Measurements from ENCODE around the gene KMT5B.
A peak's percentile ranks its signal among the peaks of the same experiment; 100 is the strongest.
"Not testable (repeated sequence)": the region's sequence is repeated elsewhere in the genome, so short reads cannot be mapped to it uniquely, and the experiment has no call there.

Gene KMT5B

DNA sequence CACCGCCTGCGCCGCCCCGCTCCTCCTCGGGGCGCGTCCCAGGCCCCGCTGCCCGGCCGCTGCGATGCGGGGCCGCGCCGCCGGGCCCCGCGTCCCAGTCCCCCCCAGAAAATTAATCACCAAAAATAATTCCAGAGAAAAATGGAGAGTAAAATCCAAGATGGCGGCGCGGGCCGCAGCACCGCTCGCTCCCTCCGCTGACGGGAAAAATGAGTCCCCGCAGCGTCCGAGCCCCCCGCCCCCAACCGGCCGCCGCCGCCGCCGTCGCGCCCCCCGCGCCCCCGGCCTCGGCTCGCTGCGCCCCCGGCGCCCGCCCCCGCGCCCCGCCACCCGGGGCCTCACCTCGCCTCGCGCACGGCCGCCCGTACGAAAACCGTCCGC lies at the start of gene KMT5B:
TSS of gene KMT5B (minus strand) at position 162 of the 381 bp plus-strand sequence. CDS start 23,220 bp downstream, outside the sequence.
- DNase-seq (ENCODE audit: low spot score): peak; percentile 67

DNA sequence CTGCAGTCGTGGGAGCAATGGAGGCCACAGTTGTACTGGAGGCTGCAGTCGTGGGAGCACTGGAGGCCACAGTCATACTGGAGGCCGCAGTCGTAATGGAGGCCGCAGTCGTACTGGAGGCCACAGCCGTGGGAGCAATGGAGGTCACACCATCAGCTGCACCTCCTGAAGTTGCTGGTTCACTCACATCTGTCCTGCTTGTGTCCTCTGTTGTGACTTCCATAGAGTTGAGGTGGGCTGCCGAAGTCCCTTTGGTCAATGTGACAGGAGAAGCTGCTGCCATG lies 49.4 kb upstream of the KMT5B start:
- DNase-seq (ENCODE audit: low spot score): no peak

DNA sequence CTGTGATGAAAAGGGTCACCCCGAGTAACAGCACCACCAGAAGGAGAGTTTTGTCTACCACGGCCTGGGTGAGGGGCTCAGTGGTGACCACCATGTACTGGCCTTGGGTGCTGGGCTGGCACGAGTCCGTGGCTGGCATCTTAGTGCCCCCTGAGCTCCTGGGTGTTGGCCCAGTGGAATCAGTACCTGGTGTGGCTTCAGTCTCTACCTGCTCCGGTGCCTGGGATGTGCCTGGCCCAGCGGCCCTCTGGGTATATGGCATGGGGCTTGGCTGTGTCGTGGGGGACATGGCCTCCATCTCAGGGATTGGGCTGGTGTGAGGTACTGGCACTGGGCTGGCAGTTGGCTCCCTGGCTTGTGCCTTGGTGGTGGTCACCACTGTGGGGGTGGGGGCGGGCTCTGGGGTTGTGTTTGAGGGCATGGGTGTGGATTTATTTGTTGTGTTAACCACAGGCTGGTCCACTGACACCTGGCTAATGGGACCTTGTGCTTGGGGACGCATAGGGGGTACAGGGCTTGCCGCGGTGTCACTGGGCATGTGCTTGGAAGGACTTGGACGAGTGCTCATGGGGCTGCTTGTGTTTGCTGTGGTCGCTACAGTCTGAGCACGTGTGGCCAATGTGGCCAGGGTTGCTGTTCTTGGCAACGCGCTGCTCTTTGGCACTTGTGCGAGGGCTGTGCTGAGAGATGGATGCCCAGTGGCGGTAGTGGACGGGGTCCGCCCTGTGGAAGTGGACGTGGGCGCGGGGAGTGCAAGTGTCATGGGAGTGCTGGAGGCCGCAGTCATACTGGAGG lies 48.9 kb upstream of the KMT5B start:
- no peak for DNase-seq (ENCODE audit: low spot score)

DNA sequence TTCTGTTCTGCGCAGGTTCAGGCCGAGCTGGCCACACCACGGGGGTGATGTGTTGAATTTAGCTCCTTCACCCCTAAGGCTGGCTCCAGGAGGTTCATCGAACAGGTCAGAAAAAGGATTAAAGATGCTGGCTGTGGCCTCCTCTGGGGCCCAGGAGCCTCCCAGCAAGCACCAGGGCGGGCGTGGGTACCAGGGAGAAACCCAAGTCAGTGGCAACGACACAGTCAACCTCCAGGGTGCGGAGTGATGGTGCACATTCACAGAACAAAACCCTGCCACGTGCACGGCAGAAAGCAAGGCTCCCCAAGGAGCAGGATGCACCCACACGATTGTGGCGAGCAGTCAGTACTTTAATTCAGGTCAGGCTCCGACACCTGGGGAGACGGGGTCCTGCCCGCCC lies 47.9 kb upstream of the KMT5B start:
- no peak for DNase-seq (ENCODE audit: low spot score)

DNA sequence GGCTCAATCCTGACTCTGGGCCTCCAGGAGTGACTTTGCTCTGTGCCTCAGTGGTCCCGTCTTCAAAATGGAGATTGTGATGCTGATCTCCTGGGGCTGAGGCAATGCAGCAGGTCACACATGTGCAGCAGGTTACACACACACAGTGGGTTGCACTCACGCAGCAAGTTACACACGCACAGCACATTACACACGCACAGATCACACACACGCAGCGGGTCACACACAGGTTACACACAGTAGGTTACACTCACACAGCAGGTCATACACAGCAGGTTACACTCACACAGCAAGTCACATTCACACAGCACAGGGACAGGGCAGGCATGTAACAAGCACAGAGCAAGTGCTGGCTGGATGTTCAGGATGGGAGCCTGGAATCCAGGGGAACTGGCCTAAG lies 47.4 kb upstream of the KMT5B start:
- DNase-seq (ENCODE audit: low spot score): no peak

DNA sequence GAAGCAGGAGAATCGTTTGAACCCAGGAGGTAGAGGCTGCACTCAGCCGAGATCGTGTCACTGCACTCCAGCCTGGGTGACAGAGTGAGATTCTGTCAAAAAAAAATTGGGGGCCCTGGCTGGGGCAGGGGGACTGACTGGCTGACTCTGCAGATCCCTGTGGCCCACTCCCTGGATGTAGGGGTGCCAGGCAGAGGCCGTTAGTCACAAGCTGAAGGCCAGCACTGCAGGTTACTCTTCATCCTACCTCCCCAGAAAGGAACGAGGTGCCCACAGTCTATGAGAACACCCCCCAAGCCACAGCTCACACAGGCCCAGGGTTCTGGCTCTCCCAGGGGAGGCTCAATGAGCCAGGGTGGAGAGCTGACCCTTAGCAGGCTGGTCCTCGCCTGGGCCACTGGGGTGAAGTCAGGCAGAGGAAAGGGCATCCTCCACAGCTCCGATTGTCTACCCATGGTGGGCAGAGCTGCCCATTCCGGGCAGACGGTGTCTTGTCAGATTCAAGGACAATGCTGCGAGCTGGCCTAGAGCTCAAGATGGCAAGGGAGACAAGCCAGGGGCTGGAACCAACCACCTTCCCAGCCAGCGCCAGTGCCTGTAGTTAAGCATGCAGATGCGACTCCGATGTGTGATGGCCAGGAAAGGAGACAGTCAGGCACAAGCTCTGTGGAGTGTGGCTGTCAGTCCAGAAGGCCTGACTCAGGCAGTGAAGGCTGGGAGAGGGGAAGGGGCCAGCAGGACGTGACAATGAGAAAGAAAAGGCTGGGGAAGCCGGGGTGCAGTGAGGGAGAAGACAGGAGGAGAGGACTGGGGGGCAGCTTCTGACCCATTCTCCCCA lies 46.2 kb upstream of the KMT5B start:
- no peak for DNase-seq (ENCODE audit: low spot score)

DNA sequence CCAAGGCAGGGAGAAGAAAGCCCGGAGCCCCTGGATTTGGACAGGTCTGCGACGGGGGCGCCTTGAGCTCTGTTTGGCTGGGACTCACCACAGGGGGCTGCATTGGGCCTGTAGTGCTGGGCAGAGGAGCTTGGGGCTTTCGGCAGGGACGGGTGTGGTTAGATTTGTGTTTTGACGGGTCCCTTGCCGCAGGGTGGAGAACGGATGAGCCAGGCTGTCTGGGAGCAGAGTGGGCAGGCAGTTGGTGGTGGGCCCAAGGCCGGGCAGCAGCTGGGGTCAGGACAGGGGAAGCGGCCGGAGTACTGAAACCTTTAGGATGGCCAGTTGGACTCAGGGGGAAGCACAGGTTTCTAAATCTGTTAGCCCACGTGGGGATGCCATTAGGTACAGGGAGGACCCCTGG lies 45.3 kb upstream of the KMT5B start:
- no peak for DNase-seq (ENCODE audit: low spot score)

DNA sequence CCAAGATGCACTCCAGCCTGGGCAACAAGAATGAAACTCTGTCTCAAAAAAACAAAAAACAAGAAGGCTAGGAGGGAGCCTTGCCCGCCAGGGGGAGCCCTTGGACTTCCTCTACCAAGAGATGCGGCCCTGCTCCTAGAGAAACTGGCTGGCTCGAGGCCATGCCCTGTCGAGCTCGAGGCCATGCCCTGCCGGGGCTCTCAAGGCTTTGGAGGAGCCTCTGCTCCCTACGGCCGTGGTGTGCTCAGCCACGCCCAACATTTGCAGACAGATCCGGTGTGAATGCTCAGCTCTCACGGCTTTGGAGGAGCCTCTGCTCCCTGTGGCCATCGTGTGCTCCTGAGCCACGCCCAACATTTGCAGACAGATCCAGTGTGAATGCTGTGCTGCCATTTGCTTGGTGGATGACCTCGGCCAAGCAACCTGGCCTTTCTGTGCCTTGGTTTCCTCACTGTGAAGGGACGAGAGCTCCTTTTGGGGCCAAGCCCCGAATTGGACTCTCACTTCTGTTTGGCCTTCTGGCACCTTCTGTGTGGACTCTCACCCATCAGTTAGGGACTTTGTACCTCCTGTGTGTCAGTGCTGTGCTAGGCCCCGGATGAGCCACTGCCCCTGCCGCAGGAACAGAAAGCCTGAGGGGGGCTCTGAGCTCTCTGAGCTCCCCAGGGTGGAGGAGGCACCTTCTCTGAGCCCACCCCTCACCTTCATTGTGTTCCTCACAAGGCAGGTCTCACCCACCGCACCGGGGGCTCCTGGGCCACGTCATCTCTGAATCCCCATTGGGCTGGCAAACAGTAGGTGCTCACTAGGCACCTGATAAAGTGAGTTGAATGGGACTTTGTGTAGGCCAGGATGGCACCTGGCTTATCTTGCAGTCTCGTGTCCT lies 44.6 kb upstream of the KMT5B start:
- DNase-seq (ENCODE audit: low spot score): peak; percentile 92

DNA sequence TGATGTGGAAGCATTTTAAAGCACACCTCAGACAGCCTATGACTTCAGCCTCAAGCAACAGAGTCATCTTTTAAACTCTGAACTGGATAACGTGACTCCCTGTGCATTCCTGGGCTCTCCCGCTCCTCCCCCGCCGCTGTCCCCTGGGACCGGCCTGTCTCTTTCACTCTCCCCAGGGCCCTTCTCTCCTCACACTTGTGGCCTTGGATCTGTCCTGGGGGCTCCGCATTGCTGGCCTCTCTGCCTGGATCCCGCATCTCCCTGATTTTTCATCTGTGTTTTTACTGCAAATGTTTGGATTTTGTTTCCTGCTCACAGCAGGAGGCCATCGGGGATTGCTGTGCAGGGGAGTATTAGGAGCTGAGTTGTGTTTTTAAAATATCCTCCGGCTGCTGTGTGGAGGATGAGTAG lies 43.2 kb upstream of the KMT5B start:
- no peak for DNase-seq (ENCODE audit: low spot score)

DNA sequence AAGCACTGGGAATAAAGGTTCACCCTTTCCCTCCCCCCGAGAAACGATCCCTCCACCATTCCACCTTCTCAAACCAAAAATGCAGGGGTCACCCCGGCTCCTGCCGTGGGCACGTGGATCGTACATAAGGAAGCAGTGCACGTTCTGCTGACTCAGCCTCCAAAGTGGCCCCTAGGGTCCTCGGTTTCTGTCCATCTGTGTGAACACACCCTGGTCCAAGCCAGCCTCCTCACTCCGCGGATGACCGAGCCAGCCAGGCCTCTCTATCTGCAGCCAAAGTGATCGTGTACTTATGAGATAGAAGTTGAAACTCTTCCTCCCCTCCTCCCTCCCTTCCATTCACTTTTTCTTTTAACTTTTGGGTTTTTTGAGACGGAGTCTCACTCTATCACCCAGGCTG lies 42.4 kb upstream of the KMT5B start:
- no peak for DNase-seq (ENCODE audit: low spot score)

DNA sequence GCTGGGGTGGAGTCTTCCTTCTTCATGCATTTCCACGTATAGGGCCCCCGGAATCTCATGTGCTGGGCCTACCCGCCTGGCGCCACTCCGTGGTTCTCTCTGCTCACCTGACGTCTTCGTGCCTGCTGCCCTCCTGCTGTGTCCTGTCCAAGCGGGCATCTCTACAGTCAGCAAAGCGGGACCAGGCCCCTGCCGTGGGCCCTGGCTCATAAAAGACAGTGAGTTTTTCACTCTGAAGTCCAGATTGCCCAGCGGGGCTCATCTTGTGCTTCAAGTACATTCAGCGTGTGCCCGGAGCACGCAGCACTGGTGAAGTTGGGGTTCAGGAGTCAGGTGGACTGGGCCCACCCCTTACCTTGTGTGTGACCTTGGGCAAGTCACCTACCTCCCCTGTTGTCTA lies 41.3 kb upstream of the KMT5B start:
- no peak for DNase-seq (ENCODE audit: low spot score)

DNA sequence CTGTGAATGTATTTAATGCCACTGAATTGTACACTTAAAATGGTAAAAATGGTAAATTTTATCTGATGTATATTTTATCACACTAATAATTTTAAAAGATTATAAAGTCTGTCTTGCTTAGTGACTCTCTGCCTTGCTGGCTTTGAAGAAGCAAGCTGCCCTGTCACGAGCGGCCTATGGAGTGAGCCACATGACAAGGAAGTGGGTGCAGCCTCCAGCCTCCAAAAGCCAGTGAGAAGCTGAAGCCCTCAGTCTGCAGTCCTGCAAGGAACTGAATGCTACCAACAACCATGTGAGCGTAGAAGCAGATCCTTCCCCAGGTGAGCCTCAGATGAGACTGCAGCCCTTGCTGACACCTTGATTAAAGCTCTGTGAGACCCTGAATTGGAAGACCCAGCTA lies 38.7 kb upstream of the KMT5B start:
- DNase-seq (ENCODE audit: low spot score): no peak

DNA sequence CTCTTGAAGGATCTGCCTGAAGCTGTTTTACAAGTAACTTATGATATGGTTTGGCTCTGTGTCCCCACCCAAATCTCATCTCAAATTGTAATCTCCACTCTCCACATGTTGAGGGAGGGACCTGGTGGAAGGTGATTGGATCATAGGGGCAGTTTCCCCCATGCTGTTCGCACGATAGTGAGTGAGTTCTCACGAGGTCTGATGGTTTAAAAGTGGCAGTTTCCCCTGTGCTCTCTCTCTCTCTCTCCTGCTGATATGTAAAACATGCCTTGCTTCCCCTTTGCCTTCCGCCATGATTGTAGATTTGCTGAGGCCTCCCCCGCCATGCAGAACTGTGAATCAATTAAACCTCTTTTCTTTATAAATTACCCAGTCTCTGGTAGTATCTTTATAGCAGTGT lies 31.8 kb upstream of the KMT5B start:
- DNase-seq (ENCODE audit: low spot score): not testable (repeated sequence)

DNA sequence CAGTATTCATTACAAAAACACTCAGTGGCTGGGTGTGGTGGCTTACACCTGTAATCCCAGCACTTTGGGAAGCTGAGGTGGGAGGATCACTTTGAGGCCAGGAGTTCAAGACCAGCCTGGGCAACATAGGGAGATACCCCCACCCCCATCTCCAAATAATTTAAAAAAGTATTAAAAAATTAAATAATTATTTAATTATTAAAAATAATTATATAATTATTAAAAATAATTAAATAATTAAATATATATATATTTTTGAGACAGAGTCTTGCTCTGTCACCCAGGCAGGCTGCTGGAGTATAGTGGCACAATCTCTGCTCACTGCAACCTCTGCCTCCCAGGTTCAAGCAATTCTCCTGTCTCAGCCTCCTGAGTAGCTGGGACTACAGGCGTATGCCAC lies 30.8 kb upstream of the KMT5B start:
- not testable (repeated sequence) for DNase-seq (ENCODE audit: low spot score)

DNA sequence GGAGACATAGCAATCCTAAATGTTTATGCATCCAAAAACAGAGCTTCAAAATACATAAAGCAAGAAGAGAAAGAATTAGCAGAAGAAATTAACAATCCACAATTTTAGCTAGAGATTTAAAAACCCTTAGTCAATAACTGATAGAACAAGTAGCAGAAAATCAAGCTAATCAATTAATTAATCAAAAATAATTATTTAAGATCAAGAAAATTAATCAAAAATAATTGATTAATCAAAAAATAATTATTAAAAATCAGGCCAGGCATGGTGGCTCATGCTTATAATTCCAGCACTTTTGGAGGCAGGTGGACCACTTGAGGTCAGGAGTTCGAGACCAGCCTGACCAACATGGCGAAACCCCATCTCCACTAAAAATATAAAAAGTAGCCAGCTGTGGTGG lies 29.5 kb upstream of the KMT5B start:
- no peak for DNase-seq (ENCODE audit: low spot score)

DNA sequence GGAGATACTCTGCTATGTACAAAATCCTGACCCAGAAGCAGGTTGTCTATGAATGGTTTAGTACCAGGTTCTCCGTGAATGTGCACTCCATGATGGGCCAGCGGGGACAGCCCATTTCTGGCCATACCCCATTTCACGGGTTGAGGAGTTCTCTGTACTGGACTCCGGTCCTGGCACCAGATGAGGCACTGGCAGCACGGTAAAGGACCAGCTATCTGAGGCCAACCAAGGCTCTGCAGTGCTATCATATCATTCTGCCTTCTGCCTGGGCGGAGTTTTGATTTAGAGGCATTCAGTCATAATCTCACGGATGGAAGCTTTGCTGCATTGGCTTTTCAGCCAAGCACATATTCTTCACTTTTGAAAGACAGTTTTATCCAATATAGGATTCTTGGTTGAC lies 18.5 kb upstream of the KMT5B start:
- no peak for DNase-seq (ENCODE audit: low spot score)

DNA sequence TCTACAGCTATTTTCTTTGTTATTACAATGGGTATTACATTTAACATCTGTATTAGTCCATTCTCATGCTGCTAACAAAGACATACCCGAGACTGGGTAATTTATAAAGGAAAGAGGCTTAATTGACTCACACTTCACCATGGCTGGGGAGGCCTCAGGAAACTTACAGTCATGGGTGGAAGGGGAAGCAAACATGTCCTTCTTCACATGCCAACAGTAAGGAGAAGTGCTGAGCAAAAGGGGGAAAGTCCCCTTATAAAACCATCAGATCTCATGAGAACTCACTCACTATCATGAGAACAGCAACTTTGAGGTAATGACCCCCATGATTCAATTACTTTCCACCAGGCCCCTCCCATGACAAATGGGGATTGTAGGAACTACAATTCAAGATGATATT lies 16.5 kb upstream of the KMT5B start:
- no peak for DNase-seq (ENCODE audit: low spot score)

DNA sequence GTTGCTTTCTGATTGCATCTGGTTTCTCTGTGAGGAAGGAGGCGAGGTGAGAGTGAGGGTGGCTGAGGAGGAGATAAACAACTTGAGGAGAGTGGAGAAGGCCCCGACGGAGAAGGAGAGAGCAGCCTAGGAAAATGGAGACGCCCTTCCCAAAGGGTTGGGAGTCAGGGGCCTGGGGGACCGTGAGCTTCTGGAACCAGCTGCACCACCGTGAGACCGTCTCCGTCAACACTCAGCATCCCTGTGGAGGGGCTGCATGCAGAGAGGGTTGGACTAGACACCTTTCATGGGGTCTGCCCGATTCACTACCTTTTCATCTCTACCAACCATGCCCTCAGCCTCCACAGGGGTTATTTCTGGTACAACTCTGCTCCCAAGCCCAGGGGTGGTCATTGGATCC lies 13.3 kb upstream of the KMT5B start:
- no peak for DNase-seq (ENCODE audit: low spot score)

DNA sequence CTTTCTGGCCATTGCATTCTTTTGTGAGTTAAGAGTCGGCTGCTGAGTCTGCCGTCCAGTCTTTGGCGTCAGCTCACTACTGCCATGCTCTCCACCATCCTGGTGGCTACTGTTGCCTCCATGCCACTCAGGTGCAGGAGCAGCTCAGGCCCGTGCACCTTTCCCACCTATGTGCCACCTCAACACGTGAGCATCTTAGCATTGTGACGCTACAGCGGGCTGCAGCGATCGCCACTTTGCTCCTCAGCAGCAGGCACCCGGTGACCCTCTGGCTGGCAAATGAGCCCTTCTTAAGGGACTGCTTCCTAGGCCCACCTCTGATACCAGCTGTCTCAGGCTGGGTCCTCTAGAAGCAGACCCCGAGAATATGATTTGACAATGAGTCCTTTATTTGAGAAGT lies 11.5 kb upstream of the KMT5B start:
- no peak for DNase-seq (ENCODE audit: low spot score)

DNA sequence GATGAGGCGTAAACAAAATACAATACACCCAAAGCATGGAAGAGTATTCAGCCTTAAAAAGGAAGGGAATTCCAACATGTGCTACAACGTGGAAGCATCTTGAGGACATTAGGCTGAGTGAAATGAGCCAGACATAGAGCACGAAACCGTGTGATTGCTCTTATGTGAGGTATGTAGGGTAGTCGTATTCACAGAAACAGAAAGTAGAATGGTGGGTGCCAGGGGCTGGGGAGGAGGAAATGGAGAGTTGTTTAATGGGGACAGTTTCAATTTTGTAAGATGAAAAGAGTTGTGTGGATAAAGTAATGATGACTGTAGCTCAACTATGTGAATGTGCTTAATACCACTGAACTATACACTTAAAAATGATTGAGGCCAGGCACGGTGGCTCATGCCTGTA lies 10.2 kb upstream of the KMT5B start:
- no peak for DNase-seq (ENCODE audit: low spot score)

DNA sequence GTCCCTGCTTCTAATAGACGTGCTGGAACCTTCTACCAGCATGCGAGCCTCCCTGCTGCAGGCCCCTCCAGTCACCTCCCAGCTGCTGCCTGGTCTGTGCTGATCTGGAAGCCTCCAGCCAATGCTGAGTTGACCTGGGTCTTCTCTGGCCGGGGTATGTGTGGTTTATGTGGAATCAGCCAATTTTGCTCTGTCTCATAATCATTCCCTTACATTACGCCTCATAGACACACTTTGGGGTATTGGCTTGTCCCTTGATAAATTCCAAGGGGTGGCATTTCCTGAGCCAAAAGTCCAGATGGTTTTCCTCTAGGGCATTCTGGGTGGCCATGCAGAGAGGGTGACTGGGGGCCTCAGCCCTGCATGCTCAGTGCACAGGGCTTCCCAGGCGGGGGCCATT lies 8.3 kb upstream of the KMT5B start:
- no peak for DNase-seq (ENCODE audit: low spot score)

DNA sequence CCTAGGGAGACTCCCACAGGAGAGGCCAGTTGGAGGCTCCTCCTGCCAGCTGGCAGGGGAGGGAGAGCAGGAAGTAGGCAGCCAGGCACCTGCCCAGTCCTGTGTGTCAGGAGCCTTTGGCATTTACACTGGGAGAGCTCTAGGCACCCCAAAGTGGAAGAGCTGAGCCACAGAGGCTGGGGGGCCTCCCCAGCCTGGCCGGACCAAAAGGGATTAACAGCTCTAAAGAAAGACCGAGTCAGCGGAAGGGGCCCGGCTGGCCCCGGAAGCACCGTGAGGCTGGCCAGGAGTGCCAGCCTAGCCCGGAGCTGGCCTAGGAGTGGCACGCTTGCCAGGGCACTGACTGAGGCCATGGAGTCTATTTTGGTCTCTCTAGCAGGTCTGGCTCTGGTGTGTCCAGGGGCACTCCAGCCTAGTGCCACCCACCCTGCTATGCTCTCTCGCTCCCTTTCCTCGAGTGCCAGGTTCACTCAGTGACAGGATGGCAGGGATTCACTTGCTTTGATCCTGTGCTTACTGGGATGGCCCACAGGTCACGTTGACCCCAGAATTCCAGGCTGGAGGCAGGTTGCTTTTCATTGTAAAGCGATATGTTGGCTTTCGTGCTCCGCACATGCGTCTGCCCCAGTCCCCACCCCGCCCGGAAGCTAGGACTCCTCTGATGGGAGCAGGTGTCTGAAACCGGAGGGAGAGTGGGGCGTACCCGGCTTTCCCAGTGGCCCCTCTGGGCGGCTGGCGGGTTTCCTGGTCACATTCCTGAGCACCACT lies 3.3 kb upstream of the KMT5B start:
- DNase-seq (ENCODE audit: low spot score): no peak
